Right renal pelvis (tissue), 4 donors: ENCODE measurements around the gene IGFBP3. TPM values are rescaled to one million over a fixed set of nuclear protein-coding genes. Genes with fewer than 3 reads are reported as not detected.

Source experiments
- DNase-seq, 4 donors: peaks; one replicate each; pipeline ENCODE4 v3.0.0-alpha.2; 2013; ENCODE audit warnings: low read depth in 4 of 4, low spot score in 3 of 4, missing footprints in 1 of 4
- polyA plus RNA-seq, 4 donors: library from polyadenylated mRNA; unstranded; fragments of 120-200 nt; gene quantifications; one replicate each; pipeline ENCODE4 v1.2.1, GENCODE V29; 2013; ENCODE audit not compliant: insufficient read length in 4 of 4

The IGFBP3 gene
- polyA plus RNA-seq, 4 donors = 76.0 to 117 (median 110) TPM

GRCh38 chr7:45923290-45923689 lies 2.2 kb upstream of the IGFBP3 start:
- DNase-seq = peak in 2 of 4 donors; percentile 61 to 73

- DNase-seq = peak in 1 of 4 donors; percentile 29
These were observed 1.7 kb upstream of the IGFBP3 start for GRCh38 chr7:45922810-45923209.

- peak in 3 of 4 donors; percentile 75 to 79 (median 75) for DNase-seq
These were observed 837 bp upstream of the IGFBP3 start for GRCh38 chr7:45921699-45922519.

- DNase-seq = no peak
These were observed 268 bp upstream of the IGFBP3 start for GRCh38 chr7:45921381-45921698.

- DNase-seq = no peak
These were observed 1.0 kb downstream of the IGFBP3 start for GRCh38 chr7:45919993-45920459.

GRCh38 chr7:45919231-45919784 lies 1.8 kb downstream of the IGFBP3 start:
- no peak for DNase-seq

GRCh38 chr7:45918556-45918955 lies 2.5 kb downstream of the IGFBP3 start:
- no peak for DNase-seq

- peak in 2 of 4 donors; percentile 49 to 74 for DNase-seq
These were observed 3.4 kb downstream of the IGFBP3 start for GRCh38 chr7:45917658-45918057.

- no peak for DNase-seq
These were observed 4.0 kb downstream of the IGFBP3 start for GRCh38 chr7:45917064-45917463.

GRCh38 chr7:45915606-45916005 lies 5.5 kb downstream of the IGFBP3 start:
- DNase-seq = no peak

- DNase-seq = no peak
These were observed 6.2 kb downstream of the IGFBP3 start for GRCh38 chr7:45914911-45915310.

- DNase-seq = no peak
These were observed 8.1 kb downstream of the IGFBP3 start for GRCh38 chr7:45912972-45913371.

GRCh38 chr7:45911311-45911710 lies 9.8 kb downstream of the IGFBP3 start:
- DNase-seq = no peak

GRCh38 chr7:45910855-45911254 lies 10.2 kb downstream of the IGFBP3 start:
- no peak for DNase-seq

GRCh38 chr7:45909561-45909960 lies 11.5 kb downstream of the IGFBP3 start:
- DNase-seq = no peak

GRCh38 chr7:45902820-45903219 lies 18.3 kb downstream of the IGFBP3 start:
- DNase-seq = no peak

GRCh38 chr7:45901566-45901965 lies 19.5 kb downstream of the IGFBP3 start:
- no peak for DNase-seq

- no peak for DNase-seq
These were observed 22.9 kb downstream of the IGFBP3 start for GRCh38 chr7:45898222-45898621.

GRCh38 chr7:45897042-45897690 lies 23.9 kb downstream of the IGFBP3 start:
- no peak for DNase-seq

GRCh38 chr7:45894665-45895062 lies 26.4 kb downstream of the IGFBP3 start:
- no peak for DNase-seq

GRCh38 chr7:45893996-45894664 lies 26.9 kb downstream of the IGFBP3 start:
- no peak for DNase-seq
